Activated effector memory CD4-positive, alpha-beta T cell treated with anti-CD3 and anti-CD28 coated beads, Interleukin-2, amount 50 U/mL, for 16 hours (primary cell): ENCODE data around the gene COMMD2.

Source experiments
- DNase-seq: peaks from one replicate; pipeline ENCODE4 v3.0.0-alpha.2; 2020

The COMMD2 gene

DNA sequence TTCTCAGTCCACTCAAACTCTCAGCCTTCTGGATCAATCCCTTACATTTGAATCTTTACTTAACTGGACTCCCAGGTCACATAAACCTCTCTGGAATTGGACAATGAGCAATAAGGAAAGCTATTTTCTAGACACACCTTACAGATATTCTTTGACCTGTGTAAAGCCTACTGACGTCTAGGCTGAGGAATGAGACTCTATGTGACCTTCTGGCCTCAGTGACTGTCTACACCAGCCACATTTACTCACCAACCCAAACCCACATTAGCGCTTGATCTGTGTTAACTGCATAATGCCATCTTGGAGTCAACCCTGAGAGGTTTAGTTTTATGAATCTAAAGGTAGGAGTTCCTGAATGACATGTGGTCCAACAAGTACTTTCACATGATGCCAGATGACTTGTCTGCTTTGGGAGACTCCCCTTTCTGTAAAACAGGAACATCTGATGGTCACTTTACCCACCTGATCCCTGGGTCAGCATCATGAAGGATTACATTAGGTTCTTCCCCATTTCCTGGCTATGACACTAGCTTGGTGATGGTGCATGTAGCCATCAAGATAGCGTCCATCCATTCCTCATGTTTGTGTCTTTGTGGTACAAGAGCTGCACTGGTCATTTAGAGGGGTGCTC lies 11.4 kb upstream of the COMMD2 start:
- DNase-seq = no peak

DNA sequence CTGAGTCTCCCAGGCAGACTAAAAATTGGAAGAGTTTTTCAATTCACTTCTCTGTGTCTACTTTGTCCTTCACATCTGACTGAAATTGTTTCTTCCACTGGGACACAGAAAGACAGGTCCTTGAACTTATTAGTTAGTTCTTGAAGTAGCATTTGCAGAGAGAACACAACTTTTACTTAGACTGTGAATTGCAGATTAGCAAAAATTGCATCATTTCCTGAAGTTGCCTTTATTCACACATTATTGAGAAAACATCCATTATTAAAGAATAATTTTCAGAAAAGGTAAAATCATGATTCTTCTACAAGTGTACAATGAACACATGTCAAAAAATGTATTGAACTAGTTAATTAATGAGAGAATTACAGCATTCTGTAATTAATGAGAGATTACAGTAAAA lies 1.4 kb upstream of the COMMD2 start:
- DNase-seq = no peak

DNA sequence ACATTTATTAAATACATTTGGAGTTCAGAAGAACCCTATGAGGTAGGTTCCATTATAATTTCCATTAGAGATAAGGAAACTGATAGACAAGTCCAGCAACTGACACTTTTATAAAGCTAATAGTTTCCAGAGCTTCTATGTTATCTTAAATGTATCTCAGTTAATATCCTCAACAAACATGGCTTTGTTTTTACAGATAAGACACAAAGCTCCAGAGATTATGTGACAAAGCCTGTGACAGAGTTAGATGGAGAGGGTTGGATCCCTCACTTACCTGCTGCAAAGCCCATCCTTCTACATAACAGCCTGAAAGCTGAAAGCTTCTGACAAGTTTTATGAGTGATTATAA lies 473 bp upstream of the COMMD2 start:
- DNase-seq = no peak

DNA sequence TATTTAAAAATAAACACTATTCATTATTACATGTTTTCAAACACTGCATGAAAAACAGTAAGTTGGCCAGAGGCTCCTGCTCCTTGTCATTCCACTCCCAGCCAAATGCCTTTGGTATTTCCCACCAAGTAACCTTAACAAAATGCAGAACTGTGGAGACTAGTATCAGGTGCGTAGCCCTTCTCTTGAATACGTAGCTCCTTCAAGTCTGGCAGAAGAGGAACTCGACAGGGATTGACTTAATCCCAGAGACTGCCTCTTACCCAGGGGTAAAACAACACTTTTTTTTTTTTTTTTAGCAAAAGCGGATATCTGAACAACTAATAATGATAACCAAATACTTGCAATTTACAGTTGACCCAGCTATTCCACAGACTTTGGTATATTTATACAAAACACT lies 738 bp downstream of the COMMD2 start:
- no peak for DNase-seq

DNA sequence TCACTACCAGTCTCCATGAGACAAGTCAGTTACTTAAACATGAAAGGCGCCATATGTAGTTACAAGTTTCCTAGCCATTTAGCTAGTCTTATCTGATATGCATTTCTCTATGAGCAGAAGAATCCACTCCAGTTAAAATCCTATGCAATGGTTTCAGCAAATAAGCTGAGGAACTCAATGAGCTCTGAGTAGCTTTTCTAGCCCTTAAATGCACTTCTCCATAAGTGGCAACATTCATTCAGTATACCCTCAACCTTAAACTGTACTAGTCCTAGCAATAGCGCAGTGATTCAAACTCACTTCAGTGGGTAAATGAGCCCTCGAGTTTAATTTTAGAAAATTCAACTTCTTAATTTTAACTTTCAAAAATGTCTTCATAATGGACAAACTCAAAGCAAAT lies 7.7 kb downstream of the COMMD2 start:
- DNase-seq = no peak

DNA sequence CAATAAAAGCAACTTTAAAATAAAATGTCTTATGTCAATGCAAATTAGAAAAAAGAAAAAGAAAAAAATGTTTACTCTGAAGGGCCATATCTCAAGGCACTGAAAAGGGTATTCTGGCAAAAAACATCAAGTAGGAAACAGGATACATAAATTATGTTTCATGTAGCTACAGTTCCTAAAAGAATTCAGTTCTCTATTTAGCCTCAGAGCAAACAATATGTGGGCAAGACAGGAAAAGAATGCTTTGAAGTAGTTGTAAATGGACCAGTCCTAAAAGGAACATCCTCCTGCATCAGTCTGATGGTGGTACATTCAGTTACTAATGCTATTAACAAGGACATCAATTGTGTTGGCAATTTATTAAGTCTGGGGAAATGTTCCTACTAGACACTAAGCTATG lies 8.1 kb downstream of the COMMD2 start:
- DNase-seq = no peak

DNA sequence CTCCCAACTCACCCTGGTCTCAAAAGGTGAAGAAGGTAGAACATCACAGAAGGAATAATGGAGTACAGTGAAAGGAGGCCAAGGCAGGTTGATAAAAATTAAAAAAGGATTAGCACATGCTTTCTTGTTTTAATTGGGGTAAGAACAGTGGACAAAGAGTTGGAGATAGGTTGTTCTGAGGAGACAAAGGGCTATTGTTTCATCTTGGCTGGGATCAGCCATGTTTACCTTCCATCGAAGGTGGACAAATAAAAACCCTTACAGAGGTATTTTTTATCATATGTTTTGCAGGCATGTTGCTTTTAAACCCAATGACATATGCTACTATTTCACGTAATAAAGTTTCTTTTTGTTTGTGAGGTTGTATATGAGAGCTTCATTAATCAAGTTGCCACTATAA lies 12.9 kb downstream of the COMMD2 start:
- no peak for DNase-seq

DNA sequence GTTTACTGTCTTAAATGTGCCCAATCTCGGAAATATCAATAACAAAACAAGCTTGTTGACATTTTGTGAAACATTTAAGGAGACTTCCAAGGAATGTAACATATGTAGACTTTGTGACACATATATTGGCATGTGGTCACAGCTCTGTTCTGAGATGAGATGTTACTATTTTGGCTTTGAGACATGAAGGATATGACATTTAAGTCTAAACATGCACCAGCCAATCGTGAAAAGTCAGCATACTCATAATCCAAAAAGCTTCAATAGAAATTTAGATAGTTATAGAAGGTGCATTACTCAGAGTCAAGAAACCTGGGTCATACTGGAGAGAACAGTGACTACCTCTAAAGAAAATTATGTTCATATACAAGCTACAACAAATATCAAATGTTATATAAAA lies 13.4 kb downstream of the COMMD2 start:
- DNase-seq = no peak

DNA sequence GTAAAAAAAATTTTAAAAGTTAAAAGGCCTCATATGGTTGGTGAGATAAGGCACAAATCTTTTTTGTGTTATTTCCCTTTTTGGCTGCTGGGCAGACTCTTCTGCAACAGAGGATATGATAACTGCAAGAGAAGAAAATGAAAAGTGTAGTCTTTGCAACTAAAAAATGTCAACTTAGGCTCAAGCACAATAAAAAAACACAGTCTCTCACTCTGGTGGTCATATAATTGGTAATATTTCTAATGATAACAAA lies 15.4 kb downstream of the COMMD2 start:
- no peak for DNase-seq

DNA sequence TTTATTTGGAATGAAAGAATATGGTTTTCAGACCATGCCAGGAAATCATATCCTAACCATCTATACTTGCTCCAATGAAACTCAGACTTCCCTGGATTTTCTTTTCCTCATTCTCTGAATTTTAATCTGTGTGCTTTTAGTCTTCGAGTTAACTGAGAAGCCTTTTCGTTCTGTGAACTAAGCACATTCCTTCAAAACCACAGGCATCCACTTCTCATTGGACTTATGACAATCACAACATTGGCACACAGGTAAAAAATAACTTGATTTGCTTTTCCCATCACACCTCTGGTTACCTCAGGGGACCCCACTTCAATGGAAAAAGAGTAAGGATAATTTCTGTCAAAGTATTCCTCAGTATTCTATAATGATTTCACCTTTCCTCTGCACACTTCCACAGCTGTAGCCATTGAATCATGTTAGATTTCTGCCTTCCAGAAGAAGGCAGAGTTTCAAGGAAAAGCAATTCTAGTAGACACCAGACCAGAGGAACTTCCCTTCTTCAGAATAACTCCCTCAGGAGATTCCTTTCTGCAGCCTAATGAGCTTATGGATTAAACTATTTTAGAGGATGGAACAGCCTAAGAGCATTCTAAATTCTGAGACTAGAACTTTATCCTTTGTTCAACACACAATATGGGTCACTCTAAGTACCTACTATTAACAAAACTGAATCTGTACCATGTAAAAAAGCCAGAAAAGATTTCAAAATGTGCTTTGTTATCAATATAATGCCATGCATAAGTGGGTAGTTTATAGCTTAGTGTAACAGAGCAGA lies 15.9 kb downstream of the COMMD2 start:
- no peak for DNase-seq

DNA sequence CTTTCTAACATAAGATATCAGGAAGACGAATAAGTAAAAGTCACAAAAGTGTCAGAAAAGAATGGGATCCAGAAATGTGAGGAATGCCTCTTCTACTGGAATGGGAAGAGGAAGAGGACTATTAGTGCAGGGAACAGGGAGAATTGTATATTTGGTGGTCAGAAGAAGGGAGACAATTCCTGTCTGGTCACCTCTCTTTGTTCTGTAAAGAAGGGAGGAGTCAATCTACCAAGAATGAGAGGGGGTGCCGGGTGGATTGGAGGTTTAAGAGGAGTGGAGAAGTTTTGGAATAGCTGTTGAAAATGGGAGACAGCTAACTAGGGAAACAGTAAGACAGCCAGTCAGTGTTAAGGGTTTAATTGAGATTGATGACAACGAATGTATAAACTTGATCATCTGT lies 20.1 kb downstream of the COMMD2 start:
- no peak for DNase-seq

DNA sequence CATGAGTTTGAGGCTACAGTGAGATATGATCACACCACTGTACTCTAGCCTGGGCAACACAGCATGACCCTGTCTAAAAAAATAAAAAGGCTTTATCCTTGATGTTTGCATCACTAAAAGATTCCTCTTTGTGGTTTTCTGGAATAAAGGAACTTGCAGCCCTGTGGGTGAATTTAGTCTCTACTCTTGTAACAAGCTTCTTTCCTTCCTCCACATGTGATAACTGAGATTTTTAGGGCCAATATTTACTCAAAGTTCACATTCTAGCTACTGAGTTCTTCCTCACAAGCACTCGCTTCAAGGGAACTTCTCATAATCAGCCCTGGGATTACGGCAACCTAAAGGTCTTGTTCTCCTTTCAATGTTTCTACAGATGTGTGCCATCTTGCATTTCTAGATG lies 24.6 kb downstream of the COMMD2 start:
- no peak for DNase-seq

DNA sequence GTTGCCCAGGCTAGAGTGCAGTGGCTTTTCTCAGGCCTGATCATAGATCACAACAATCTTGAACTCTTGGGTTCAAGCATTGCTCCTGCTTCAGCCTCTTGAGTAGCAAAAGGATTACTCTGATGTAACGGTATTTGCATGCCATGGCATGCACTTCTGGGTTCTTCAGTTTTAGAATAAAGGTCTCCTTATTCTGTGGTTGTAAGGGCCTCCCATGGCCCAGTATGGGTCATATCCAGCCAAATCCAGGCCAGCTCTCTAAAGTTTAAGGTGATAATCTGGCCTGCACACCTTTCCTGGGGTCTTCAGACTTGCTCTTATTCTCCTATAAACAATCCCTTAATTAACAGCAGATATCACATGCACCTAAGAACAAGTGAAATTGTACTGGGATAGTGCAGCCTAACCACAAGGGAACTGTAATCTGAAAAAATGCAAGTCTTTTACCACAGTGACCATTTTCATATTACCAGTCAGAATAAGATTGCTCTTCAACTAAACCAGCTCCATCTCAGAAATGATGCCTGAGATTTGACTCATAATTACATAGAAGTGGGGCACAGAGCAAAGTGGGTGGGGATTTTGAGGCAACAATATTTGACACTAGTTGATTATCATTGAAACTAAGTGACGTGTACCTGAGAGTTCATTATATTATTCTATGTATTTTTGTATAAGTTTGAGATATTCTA lies 25.4 kb downstream of the COMMD2 start:
- DNase-seq = no peak

DNA sequence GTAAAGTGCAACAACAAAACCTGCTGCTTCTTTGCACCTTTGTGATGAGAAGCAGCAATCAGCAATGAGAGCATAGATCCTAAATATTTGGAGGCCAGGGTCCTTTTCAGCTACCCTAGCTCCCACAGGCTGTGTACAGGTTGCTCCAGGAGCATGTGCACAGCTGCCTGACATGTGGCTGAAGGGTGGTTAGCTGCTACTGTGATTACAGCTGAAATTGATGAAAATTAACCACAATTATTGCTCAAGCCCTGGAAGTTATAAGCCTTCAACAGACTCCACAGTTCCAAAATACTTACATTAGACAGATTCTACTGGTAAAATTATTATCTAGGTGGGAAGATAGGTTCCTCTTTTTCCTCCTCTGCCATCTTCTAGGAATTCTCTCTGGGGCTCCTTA lies 28.5 kb downstream of the COMMD2 start:
- DNase-seq = no peak

DNA sequence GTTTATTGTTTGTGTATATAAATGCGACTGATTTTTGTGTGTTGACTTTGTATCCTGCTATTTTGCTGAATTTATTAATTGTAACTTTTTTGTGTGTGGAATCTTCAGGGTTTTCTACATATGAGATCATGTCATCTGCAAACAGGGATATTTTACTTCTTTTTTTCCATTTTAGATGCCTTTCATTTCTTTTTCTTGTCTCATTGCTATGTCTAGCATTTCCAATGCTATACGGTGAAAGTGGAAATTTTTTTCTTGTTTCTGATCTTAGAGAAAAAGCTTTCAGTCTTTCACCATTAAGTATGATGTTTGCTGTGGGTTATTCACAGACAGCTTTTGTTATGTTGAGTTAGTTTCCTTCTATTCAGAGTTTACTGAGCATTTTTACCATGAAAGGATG lies 31.4 kb downstream of the COMMD2 start:
- no peak for DNase-seq

DNA sequence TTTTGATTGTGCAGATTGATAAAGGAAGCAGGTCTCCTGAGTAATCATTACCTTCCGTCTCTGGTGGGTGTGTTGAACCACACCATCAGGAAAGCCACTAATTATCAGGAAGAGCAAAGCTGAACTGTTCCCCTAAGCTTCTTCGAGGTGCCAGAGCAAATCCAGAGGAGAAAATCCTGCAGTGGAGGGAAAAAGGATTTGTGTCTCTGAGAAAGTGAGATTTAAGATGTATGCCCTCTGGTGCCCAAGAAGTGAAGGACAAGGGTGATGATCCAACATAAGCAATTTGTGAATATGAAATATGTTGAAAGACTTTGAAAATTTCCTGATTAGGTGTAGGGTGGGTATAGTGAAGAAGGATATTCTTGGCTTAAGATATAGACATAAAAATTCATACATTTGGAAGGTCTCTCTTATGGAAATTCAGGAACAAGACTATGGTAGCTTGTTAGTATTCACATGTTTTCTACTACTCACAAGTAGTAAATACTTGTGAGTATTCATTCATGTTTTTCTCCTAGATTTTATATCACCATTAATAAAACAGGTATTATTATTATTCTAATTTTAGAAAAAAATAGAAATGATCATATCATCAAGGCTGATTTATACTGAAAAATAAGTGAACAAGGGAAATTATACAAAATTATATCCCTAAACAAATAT lies 34.8 kb downstream of the COMMD2 start:
- no peak for DNase-seq

DNA sequence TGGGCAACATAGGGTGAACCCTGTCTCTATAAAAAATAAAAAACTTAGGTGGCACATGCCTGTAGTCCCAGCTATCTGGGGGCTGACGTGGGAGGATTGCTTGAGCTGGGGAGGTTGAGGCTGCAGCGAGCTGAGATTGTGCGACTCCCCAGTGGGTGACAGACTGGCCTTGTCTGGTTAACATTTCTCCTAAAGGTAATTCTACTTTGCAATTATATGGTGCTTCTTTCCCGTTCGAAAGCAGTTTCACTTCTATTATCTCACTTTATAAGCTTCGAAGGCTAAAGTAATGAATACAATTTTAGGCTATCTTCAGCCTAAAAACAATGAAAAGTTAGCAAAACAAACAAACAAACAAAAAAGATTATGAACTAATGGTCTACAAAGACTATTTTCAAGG lies 35.3 kb downstream of the COMMD2 start:
- no peak for DNase-seq

DNA sequence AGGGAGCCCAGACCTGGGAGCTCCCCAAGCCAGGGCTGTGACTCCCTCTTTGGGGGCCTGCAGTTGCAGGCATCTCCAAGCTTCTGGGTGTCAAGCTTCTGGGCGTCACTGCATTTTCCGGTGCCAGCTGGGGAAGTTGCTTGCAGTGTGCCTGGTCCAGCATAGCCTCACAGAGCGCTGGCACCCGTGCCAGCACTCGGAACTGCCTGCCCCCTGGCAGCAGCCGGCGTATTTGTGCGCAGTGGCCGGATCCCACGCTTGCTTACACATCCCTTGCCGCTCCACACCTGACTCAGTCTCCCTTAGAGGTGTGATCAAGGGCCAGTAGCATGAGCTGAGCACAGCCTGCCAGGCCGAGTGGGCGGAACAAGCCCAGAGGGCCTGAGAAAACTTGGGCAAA lies 37.0 kb downstream of the COMMD2 start:
- DNase-seq = no peak

DNA sequence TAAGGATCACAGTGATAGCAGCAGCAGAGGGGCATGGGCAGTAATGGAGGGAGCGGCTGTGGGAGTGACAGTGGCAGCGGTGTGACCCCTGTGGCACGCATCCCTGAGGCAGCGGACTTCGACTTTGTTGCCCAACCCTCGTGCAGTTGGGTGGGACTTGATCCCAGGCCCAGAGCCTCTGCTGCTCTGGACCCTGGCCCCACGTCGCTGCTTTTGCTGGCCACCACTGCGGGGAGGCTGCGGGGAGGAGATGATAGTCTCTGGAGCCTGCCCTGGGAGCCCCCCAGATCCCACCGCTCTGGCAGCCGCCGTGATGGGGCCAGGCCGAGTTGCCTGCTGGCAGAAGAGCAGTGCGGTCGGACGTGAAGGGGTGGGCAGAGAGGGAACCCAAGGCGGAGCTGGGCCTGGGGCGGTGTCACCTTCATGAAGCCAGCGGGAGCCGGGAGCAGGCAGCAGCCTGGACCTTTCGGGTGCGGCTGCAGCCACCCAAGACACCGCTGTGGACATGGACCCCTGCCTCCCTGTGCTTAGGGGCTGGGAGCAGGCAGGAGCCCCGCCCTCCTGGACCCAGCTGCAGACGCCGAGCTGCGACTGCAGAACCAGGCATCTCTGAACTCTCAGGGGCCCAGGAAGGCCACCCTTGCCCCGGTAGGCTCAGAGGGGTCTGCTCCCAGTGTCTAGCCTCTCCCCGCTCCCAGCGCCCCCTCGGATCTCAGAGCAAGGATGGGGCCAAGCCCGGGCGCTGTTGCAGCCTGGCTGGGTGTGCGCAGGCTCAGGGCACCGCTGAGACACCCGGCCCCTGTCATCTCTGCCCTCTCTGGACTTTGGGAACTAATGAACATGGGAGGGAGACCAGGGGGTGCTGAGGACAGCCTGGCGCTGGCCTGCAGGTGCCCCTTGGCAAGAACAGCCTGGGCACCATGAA lies 38.3 kb downstream of the COMMD2 start:
- DNase-seq = no peak

DNA sequence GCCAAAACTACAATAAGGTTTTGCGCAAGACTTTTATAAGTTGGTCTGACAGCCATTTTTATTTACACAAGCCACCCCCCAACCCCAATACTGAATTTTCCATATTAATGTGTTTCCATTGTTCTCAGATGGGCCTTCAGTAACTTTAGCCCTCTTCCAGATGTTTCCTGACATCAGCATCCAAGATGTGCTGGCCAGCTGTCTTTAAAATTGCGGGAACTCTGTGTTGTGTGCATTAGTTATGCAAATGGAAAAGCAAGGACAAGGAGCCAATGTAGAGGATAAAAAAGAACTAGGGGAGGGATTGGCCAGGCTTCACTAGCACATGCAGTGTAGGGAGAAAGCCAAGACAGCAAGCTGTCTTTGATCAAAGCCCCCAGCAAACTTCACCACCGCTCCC lies 45.4 kb downstream of the COMMD2 start:
- DNase-seq = no peak

DNA sequence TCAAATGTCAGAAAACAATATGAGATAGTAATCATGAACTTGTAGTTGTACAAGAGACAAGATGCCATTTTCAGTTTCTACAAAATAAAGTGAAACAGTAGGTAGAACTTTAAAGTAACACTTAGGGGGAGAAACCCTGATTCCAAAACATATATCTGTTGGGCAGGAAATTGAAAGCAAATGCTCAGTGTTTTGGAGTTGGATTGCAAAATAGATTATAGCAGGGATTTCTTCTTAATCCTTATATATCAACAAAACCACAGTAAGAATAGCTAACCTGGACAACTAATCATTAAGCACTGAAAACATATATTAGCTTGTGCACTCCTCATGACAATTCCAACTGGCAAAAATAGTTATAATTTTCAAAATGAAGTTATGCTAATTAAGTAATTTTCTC lies 46.9 kb downstream of the COMMD2 start:
- DNase-seq = no peak

DNA sequence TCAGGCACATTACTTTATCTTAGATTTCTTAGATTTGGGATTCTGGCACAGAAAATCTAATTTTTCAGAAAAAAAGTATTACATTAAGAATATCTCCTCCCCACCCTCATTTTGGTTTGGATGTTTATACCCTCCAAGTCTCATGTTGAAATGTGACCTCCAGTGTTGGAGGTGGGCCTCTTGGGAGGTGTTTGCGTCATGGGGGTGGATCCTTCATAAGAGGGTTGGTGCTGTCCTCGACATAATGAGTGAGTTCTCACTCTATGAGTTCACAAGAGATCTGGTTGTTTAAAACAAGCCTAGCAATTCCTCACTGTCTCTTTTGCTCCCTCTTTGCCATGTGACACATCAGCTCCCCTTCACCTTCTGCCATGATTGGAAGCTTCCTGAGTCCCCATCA lies 48.8 kb downstream of the COMMD2 start:
- DNase-seq = no peak
